H9 (cell line): Measurements from ENCODE around the gene VASP. TPM values are rescaled to one million over a fixed set of nuclear protein-coding genes. Genes with fewer than 3 reads are reported as not detected.

Source experiments
- DNase-seq: peaks from one replicate; pipeline ENCODE4 v3.0.0-alpha.2; 2017
- H2AFZ ChIP-seq: one replicate; pipeline ENCODE4 v1.6.1; 2013; ENCODE audit warnings: mild to moderate bottlenecking, low read length, control low read depth, moderate library complexity
- H2AK5ac ChIP-seq: 2 replicates; pipeline ENCODE4 v1.6.1; 2013; ENCODE audit warnings: low read length, control low read depth, mixed read lengths; ENCODE audit not compliant: insufficient read length
- H2BK120ac ChIP-seq: one replicate; pipeline ENCODE4 v1.6.1; 2013; ENCODE audit warnings: low read depth, mild to moderate bottlenecking, low read length, control low read depth, inconsistent platforms; ENCODE audit not compliant: poor library complexity, severe bottlenecking
- H2BK12ac ChIP-seq: 2 replicates; pipeline ENCODE4 v1.6.1; 2013; ENCODE audit warnings: low read length, control low read depth, mixed read lengths, low read depth; ENCODE audit not compliant: insufficient read length
- H2BK15ac ChIP-seq: 2 replicates; pipeline ENCODE4 v1.6.1; 2013; ENCODE audit warnings: low read depth, low read length, control low read depth
- H2BK20ac ChIP-seq: one replicate; pipeline ENCODE4 v1.6.1; 2013; ENCODE audit warnings: low read depth, mild to moderate bottlenecking, low read length, control low read depth, inconsistent platforms; ENCODE audit not compliant: poor library complexity, severe bottlenecking
- H2BK5ac ChIP-seq: 2 replicates; pipeline ENCODE4 v1.6.1; 2013; ENCODE audit warnings: low read length, control low read depth, mixed read lengths; ENCODE audit not compliant: insufficient read length
- H3K14ac ChIP-seq: 2 replicates; pipeline ENCODE4 v1.6.1; 2013; ENCODE audit warnings: low read length, control low read depth; ENCODE audit not compliant: insufficient read depth
- H3K18ac ChIP-seq: 2 replicates; pipeline ENCODE4 v1.6.1; 2013; ENCODE audit warnings: low read depth, mild to moderate bottlenecking, mixed read lengths, low read length, control low read depth; ENCODE audit not compliant: insufficient read length
- H3K23ac ChIP-seq: 2 replicates; pipeline ENCODE4 v1.6.1; 2013; ENCODE audit warnings: low read length, control low read depth, mixed read lengths, low read depth; ENCODE audit not compliant: insufficient read length
- H3K23me2 ChIP-seq: 2 replicates; pipeline ENCODE4 v1.6.1; 2013; ENCODE audit warnings: low read depth, mild to moderate bottlenecking, mixed read lengths, low read length, control low read depth; ENCODE audit not compliant: insufficient read length, poor library complexity, severe bottlenecking
- H3K27ac ChIP-seq: 2 replicates; pipeline ENCODE4 v1.5.1; 2013; ENCODE audit warnings: low read length, control low read depth, mixed read lengths, low read depth; ENCODE audit not compliant: insufficient read length
- H3K27me3 ChIP-seq: 2 replicates; pipeline ENCODE4 v1.6.1; 2013; ENCODE audit warnings: low read length, control low read depth, inconsistent platforms; ENCODE audit not compliant: insufficient read depth
- H3K4ac ChIP-seq: 2 replicates; pipeline ENCODE4 v1.6.1; 2013; ENCODE audit warnings: low read depth, mild to moderate bottlenecking, control low read depth, inconsistent platforms, low read length, moderate library complexity
- H3K4me1 ChIP-seq: 2 replicates; pipeline ENCODE4 v1.6.1; 2013; ENCODE audit warnings: low read length, control low read depth, inconsistent platforms; ENCODE audit not compliant: insufficient read depth
- H3K4me2 ChIP-seq: 2 replicates; pipeline ENCODE4 v1.6.1; 2013; ENCODE audit warnings: low read length, control low read depth, mixed read lengths; ENCODE audit not compliant: insufficient read length, insufficient read depth
- H3K56ac ChIP-seq: 2 replicates; pipeline ENCODE4 v1.6.1; 2013; ENCODE audit warnings: low read depth, mild to moderate bottlenecking, mixed read lengths, low read length, control low read depth; ENCODE audit not compliant: insufficient read length
- H3K79me1 ChIP-seq: 2 replicates; pipeline ENCODE4 v1.6.1; 2013; ENCODE audit warnings: low read depth, mild to moderate bottlenecking, moderate library complexity, low read length, control low read depth, inconsistent platforms; ENCODE audit not compliant: insufficient read depth, poor library complexity, severe bottlenecking
- H3K79me2 ChIP-seq: 2 replicates; pipeline ENCODE4 v1.6.1; 2013; ENCODE audit warnings: low read length, control low read depth, inconsistent platforms; ENCODE audit not compliant: insufficient read depth
- H3K9ac ChIP-seq: 2 replicates; pipeline ENCODE4 v1.6.1; 2013; ENCODE audit warnings: low read length, control low read depth, mixed read lengths; ENCODE audit not compliant: insufficient read length; ENCODE audit errors: extremely low read depth
- H3K9me3 ChIP-seq: one replicate; pipeline ENCODE4 v1.6.1; 2013; ENCODE audit warnings: low read depth, low read length, inconsistent platforms; ENCODE audit not compliant: control insufficient read depth
- H3T11ph ChIP-seq: one replicate; pipeline ENCODE4 v1.6.1; 2013; ENCODE audit warnings: mild to moderate bottlenecking, low read length, control low read depth, inconsistent platforms
- H4K20me1 ChIP-seq: one replicate; pipeline ENCODE4 v1.6.1; 2013; ENCODE audit not compliant: control insufficient read depth, insufficient read length, insufficient read depth
- H4K5ac ChIP-seq: 2 replicates; pipeline ENCODE4 v1.6.1; 2013; ENCODE audit warnings: low read depth, mild to moderate bottlenecking, mixed read lengths, low read length, control low read depth; ENCODE audit not compliant: insufficient read length
- H4K8ac ChIP-seq: replicated peaks from 2 replicates; pipeline ENCODE4 v1.6.1; 2013; ENCODE audit warnings: low read length, control low read depth, mixed read lengths, low read depth; ENCODE audit not compliant: insufficient read length
- H4K91ac ChIP-seq: 2 replicates; pipeline ENCODE4 v1.6.1; 2013; ENCODE audit warnings: low read depth, mild to moderate bottlenecking, moderate library complexity, mixed read lengths, low read length, control low read depth; ENCODE audit not compliant: insufficient read length
- H3K27ac Mint-ChIP-seq, 3 experiments: 2 replicates in 2 of 3; 3 replicates in 1 of 3; pipeline ENCODE4 v1.8.0; 2020 to 2021; ENCODE audit warnings: mixed read lengths in 3 of 3, mild to moderate bottlenecking in 1 of 3, moderate library complexity in 1 of 3
- H3K27me3 Mint-ChIP-seq: 2 replicates; pipeline ENCODE4 v1.8.0; 2021; ENCODE audit warnings: low read depth, mild to moderate bottlenecking, moderate library complexity, mixed read lengths
- H3K36me3 Mint-ChIP-seq, 3 experiments: 2 replicates in 2 of 3; 3 replicates in 1 of 3; pipeline ENCODE4 v1.8.0; 2020 to 2021; ENCODE audit warnings: low read depth in 3 of 3, mixed read lengths in 3 of 3; ENCODE audit not compliant: insufficient read depth in 1 of 3
- H3K4me1 Mint-ChIP-seq, 2 experiments: 2 replicates each; pipeline ENCODE4 v1.8.0; 2020; ENCODE audit warnings: mixed read lengths in 2 of 2
- H3K4me3 Mint-ChIP-seq, 2 experiments: 2 replicates in 1 of 2; 3 replicates in 1 of 2; pipeline ENCODE4 v1.8.0; 2020 to 2021; ENCODE audit warnings: mild to moderate bottlenecking in 2 of 2, mixed read lengths in 2 of 2, moderate library complexity in 1 of 2
- H3K9me3 Mint-ChIP-seq, 2 experiments: 2 replicates in 1 of 2; 3 replicates in 1 of 2; pipeline ENCODE4 v1.8.0; 2020; ENCODE audit warnings: mild to moderate bottlenecking in 2 of 2, mixed read lengths in 2 of 2, moderate library complexity in 1 of 2
- CTCF ChIP-seq: fragments of 200-600 bp; sonication (generic); conservative IDR thresholded peaks from 3 replicates; pipeline ENCODE4 v1.8.0; 2021; ENCODE audit warnings: antibody characterized with exemption, mild to moderate bottlenecking
- WGBS: extraction: QIAGEN DNeasy Blood & Tissue Kit; methylation state at CpG from one replicate; pipeline ENCODE4 v1.1.7; 2013; ENCODE audit warnings: missing lambda C conversion rate, low lambda C conversion rate, mixed read lengths; ENCODE audit not compliant: insufficient read length; ENCODE audit errors: extremely low coverage; 5-methylcytosine and 5-hydroxymethylcytosine counted together
- total RNA-seq: library from RNA; stranded (reverse); gene quantifications from 2 replicates; pipeline ENCODE4 v1.2.1, GENCODE V29; 2021

VASP gene
- total RNA-seq, 1 experiment from 2014 or later = 157 TPM

- no peaks in the 10 kb centered on the region; a peak in 1 of 7 replicates for H3K36me3 Mint-ChIP-seq
- no peaks in the 10 kb centered on the region for H3K27me3 Mint-ChIP-seq
- H3K27ac ChIP-seq = no peak overlapping the region
- no peaks in the 10 kb centered on the region for H3K9me3 ChIP-seq
- H4K8ac ChIP-seq = no peak overlapping the region
- no peak overlapping the region for H2BK20ac ChIP-seq
- H3K56ac ChIP-seq = no peak overlapping the region
- no peak overlapping the region for H3K4me2 ChIP-seq
- H3K18ac ChIP-seq = no peak overlapping the region
- H3K27ac Mint-ChIP-seq = peak overlapping the region; percentile 16 to 61 (median 49); a peak in 4 of 7 replicates
- H3K14ac ChIP-seq = no peak overlapping the region
- H3K4me1 Mint-ChIP-seq = peaks cover 9 to 13% of the 10 kb centered on the region in 2 experiments
- H2BK15ac ChIP-seq = no peak overlapping the region
- H2AK5ac ChIP-seq = no peak overlapping the region
- H3K9ac ChIP-seq = no peak overlapping the region
- H3K4ac ChIP-seq = no peak overlapping the region
- no peak overlapping the region for H2AFZ ChIP-seq
- no peak overlapping the region for H2BK12ac ChIP-seq
- no peak overlapping the region for H3T11ph ChIP-seq
- H2BK5ac ChIP-seq = no peak overlapping the region
- peak overlapping the region in 1 of 2 experiments; percentile 38; a peak in 1 of 5 replicates for H3K4me3 Mint-ChIP-seq
- WGBS = no CpG with 5 or more reads among the region's 10 CpGs
- no peak overlapping the region for H2BK120ac ChIP-seq
- H3K79me1 ChIP-seq = no peaks in the 10 kb centered on the region
- H3K23me2 ChIP-seq = no peaks in the 10 kb centered on the region
- no peaks in the 10 kb centered on the region for H3K27me3 ChIP-seq
- no peak overlapping the region for H3K23ac ChIP-seq
- no peaks in the 10 kb centered on the region for H4K20me1 ChIP-seq
- 0 out of 2 replicates have a peak, but pooled peaks cover 2% of the 10 kb centered on the region for H3K79me2 ChIP-seq
- peak; percentile 88 for TF ChIP-seq CTCF
- DNase-seq = peak; percentile 82
- H4K91ac ChIP-seq = no peak overlapping the region
- H4K5ac ChIP-seq = no peak overlapping the region
- H3K9me3 Mint-ChIP-seq = no peaks in the 10 kb centered on the region
- H3K4me1 ChIP-seq = no peaks in the 10 kb centered on the region
These were observed 51.2 kb downstream of the VASP start for GRCh38 chr19:45558399-45558878.
